ENCODE measurements around the gene SNAP23. TPM values are rescaled to one million over a fixed set of nuclear protein-coding genes. Genes with fewer than 3 reads are reported as not detected.

The SNAP23 gene
- total and polyA plus RNA-seq, 2 of the 8 experiments (the other 6 are each of a cell fraction or from before 2014, with no cell fraction given): 58.0 to 72.8 TPM

- Histone ChIP-seq H3K23ac (ENCODE audit: insufficient read length) (no peak overlapping the region), H3K27ac (ENCODE audit: low read depth, low read length) (no peak overlapping the region), H2BK15ac (ENCODE audit: low read length) (no peak overlapping the region), H3K4me2 (ENCODE audit: insufficient read depth in 1 of 2, low read depth in 2 of 2, low read length in 2 of 2) (no peak overlapping the region), H3K36me3 (ENCODE audit: control insufficient read depth in 2 of 4, insufficient read depth in 4 of 4, low read length in 3 of 4) (peaks cover 4 to 41% (median 14%) of the 10 kb centered on the region in 4 experiments; a peak in 6 of 8 replicates), H3K9me3 (ENCODE audit: insufficient read depth in 2 of 2, low read depth in 1 of 2, low read length in 1 of 2) (no peaks in the 10 kb centered on the region), H3K14ac (ENCODE audit: insufficient read length) (no peak overlapping the region), H2BK20ac (ENCODE audit: low read length) (no peak overlapping the region), H3K23me2 (ENCODE audit: low read depth, low read length) (no peaks in the 10 kb centered on the region), H3K79me2 (ENCODE audit: control insufficient read depth in 1 of 2, insufficient read depth in 2 of 2, low read length in 2 of 2) (no peaks in the 10 kb centered on the region), H2BK12ac (ENCODE audit: low read depth, low read length) (no peak overlapping the region), H2AK5ac (ENCODE audit: low read depth, low read length) (no peak overlapping the region), H3K4me1 (replicated peaks in 1 of 4; ENCODE audit: control insufficient read depth in 3 of 4, insufficient read depth in 4 of 4, low read length in 3 of 4) (no peaks in the 10 kb centered on the region), H3K56ac (replicated peaks; ENCODE audit: insufficient read length, low read depth, low read length) (no peak overlapping the region), H3K18ac (ENCODE audit: extremely low read depth, low read length) (no peak overlapping the region), H3K4ac (replicated peaks; ENCODE audit: insufficient read length, low read depth, low read length) (no peak overlapping the region), H3K79me1 (ENCODE audit: low read depth, low read length) (no peaks in the 10 kb centered on the region), H2AFZ (ENCODE audit: low read length) (no peak overlapping the region), H4K20me1 (replicated peaks in 1 of 2; ENCODE audit: control insufficient read depth in 1 of 2, insufficient read depth in 2 of 2, low read length in 2 of 2) (no peaks in the 10 kb centered on the region), H2BK120ac (replicated peaks; ENCODE audit: low read depth, low read length) (no peak overlapping the region), H3K4me3 (ENCODE audit: extremely low read depth in 1 of 4, insufficient read depth in 2 of 4, low read depth in 3 of 4, low read length in 4 of 4) (no peak overlapping the region), H4K5ac (ENCODE audit: insufficient read length, low read depth, low read length) (no peak overlapping the region), H2BK5ac (ENCODE audit: low read depth, low read length) (no peak overlapping the region), H3K27me3 (replicated peaks in 1 of 4; ENCODE audit: control insufficient read depth in 3 of 4, extremely low read depth in 1 of 4, insufficient read depth in 3 of 4, low read length in 3 of 4) (no peaks in the 10 kb centered on the region), H4K8ac (ENCODE audit: extremely low read depth, insufficient read depth, low read length) (no peak overlapping the region), H4K91ac (replicated peaks; ENCODE audit: insufficient read length, low read length) (no peak overlapping the region), H3K9ac (replicated peaks in 1 of 4; ENCODE audit: extremely low read depth in 1 of 4, low read depth in 3 of 4, low read length in 3 of 4) (no peak overlapping the region)
- ChIA-PET POLR2A (ENCODE audit: partially characterized antibody) (interaction anchor here (0.9 to 2.4 kb wide), 2 partner anchors 11 to 15 kb away, joined by 3 to 11 read pairs; partner anchors contain the start of genes HAUS2 and LRRC57), CTCF (ENCODE audit: partially characterized antibody) (interaction anchor here (0.6 kb wide), 1 partner anchor 78 kb away, joined by 3 read pairs; no protein-coding TSS in a partner anchor)
- no peak for TF ChIP-seq ASH2L (IDR thresholded peaks at IDR 0.05; ENCODE audit: low read length)
- TF ChIP-seq CTBP2 (IDR thresholded peaks at IDR 0.05; ENCODE audit: borderline replicate concordance, insufficient read depth, insufficient read length, low read length): no peak
- TF ChIP-seq SAP30 (IDR thresholded peaks at IDR 0.05; ENCODE audit: insufficient read depth, insufficient replicate concordance, low read length): no peak
- TF ChIP-seq SRF (IDR thresholded peaks at IDR 0.05; ENCODE audit: low read depth, low read length): no peak
- TF ChIP-seq POU5F1 (IDR thresholded peaks at IDR 0.05; ENCODE audit: low read depth, low read length): no peak
- TF ChIP-seq, protein P1, sequence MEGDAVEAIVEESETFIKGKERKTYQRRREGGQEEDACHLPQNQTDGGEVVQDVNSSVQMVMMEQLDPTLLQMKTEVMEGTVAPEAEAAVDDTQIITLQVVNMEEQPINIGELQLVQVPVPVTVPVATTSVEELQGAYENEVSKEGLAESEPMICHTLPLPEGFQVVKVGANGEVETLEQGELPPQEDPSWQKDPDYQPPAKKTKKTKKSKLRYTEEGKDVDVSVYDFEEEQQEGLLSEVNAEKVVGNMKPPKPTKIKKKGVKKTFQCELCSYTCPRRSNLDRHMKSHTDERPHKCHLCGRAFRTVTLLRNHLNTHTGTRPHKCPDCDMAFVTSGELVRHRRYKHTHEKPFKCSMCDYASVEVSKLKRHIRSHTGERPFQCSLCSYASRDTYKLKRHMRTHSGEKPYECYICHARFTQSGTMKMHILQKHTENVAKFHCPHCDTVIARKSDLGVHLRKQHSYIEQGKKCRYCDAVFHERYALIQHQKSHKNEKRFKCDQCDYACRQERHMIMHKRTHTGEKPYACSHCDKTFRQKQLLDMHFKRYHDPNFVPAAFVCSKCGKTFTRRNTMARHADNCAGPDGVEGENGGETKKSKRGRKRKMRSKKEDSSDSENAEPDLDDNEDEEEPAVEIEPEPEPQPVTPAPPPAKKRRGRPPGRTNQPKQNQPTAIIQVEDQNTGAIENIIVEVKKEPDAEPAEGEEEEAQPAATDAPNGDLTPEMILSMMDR (IDR thresholded peaks at IDR 0.05; ENCODE audit: control extremely low read depth in 1 of 3, insufficient read depth in 1 of 3, low read depth in 1 of 3, low read length in 3 of 3): no peak
- TF ChIP-seq PHF8 (conservative IDR thresholded peaks at IDR 0.05; ENCODE audit: low read depth, low read length): no peak
- TF ChIP-seq SIX5 (IDR thresholded peaks at IDR 0.05; ENCODE audit: low read depth, low read length): no peak
- TF ChIP-seq HDAC2 (IDR thresholded peaks at IDR 0.05; ENCODE audit: borderline replicate concordance in 1 of 2, low read depth in 2 of 2, low read length in 2 of 2): no peak
- no peak for TF ChIP-seq EP300 (IDR thresholded peaks at IDR 0.05; ENCODE audit: borderline replicate concordance in 1 of 2, low read depth in 2 of 2, low read length in 2 of 2)
- FAIRE-seq (no peak), DNase-seq (ENCODE audit: low read depth in 1 of 2, low spot score in 2 of 2) (no peak)
- WGBS, 2 experiments (ENCODE audit: extremely low coverage in 1 of 2, insufficient coverage in 1 of 2, insufficient read length in 1 of 2, insufficient replicate concordance in 2 of 2, low coverage in 1 of 2, low lambda C conversion rate in 2 of 2, missing lambda C conversion rate in 1 of 2): 74% methylated on average over 1 of the region's 1 CpG; no CpG with 5 or more reads in 1 of the 2 experiments
These were observed 37.8 kb downstream of the SNAP23 start for GRCh38 chr15:42533246-42533645.

Measured in H1 (cell line).